Peyer's patch (tissue), 4 donors: ENCODE data around the gene CDK8. TPM values are rescaled to one million over a fixed set of nuclear protein-coding genes. Genes with fewer than 3 reads are reported as not detected.

ENCODE experiments used
- DNase-seq, 3 donors: peaks; one replicate each; pipeline ENCODE4 v3.0.0-alpha.2; 2017 to 2019
- H3K27ac ChIP-seq, 4 donors: fragments of 200-600 bp; sonication (generic); one replicate each; pipeline ENCODE4 v1.5.1; 2016 to 2019
- H3K27me3 ChIP-seq, 2 donors: fragments of 200-600 bp; sonication (generic); one replicate each; pipeline ENCODE4 v1.5.1; 2019
- H3K36me3 ChIP-seq, 3 donors: fragments of 200-600 bp; sonication (generic); one replicate each; pipeline ENCODE4 v1.5.1; 2016 to 2019
- H3K4me1 ChIP-seq, 4 donors: fragments of 200-600 bp; sonication (generic); one replicate each; pipeline ENCODE4 v1.5.1; 2016 to 2019
- H3K4me3 ChIP-seq, 4 donors: fragments of 200-600 bp; sonication (generic); 1 replicate in 3 of 4; 2 replicates in 1 of 4; pipeline ENCODE4 v1.5.1; 2016 to 2019; ENCODE audit warnings: mild to moderate bottlenecking in 1 of 4
- H3K9me3 ChIP-seq, 4 donors: fragments of 200-600 bp; sonication (generic); one replicate each; pipeline ENCODE4 v1.5.1; 2016 to 2019; ENCODE audit warnings: mild to moderate bottlenecking in 1 of 4
- POLR2A ChIP-seq, 2 donors: fragments of 450-650 bp; IDR thresholded peaks; one replicate each; pipeline ENCODE4 v1.5.1; 2017; ENCODE audit warnings: antibody characterized with exemption in 2 of 2, mild to moderate bottlenecking in 2 of 2, moderate library complexity in 2 of 2
- total RNA-seq, 4 donors: library from RNA; depleted of rRNA; stranded (reverse); fragments of >200 nt; gene quantifications; one replicate each; pipeline ENCODE4 v1.1.0, GENCODE V29; 2016
- TF ChIP-seq, protein P1 (sequence below), 6 experiments: fragments of 450-650 bp in 4 of 6; fragments of 200-600 bp in 2 of 6; sonication (generic) in 1 of 6; IDR thresholded peaks; one replicate each; pipeline ENCODE4 v1.5.1; 2017 to 2019; ENCODE audit warnings: antibody characterized with exemption in 6 of 6, mild to moderate bottlenecking in 3 of 6, moderate library complexity in 1 of 6

Gene CDK8
- total RNA-seq, 4 donors from 2014 or later = 16.8 to 22.3 (median 20.8) TPM

DNA sequence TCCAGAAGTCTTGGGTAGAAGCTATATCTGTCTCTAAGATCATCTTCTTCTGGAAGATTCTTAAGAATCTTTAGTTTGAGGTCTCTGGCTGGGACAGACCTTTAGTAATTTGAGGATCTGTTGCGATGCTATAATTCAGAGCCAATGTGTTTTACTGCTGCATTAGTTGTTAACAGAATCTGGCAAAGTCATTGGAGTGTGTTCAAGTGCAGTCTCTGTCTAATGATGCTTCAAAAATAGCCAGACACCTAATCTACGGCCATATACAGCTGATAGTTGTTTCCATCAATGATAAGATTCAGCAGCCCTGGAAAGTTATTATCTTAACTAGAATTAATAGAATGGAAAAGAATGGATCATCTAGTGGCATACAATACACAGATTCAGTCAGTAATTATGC, 72.6 kb downstream of the CDK8 start:
- H3K27me3 ChIP-seq = no peaks in the 10 kb centered on the region
- H3K4me1 ChIP-seq = peaks cover 0 to 13% (median 0%) of the 10 kb centered on the region in 4 donors
- DNase-seq = no peak
- TF ChIP-seq, protein P1, sequence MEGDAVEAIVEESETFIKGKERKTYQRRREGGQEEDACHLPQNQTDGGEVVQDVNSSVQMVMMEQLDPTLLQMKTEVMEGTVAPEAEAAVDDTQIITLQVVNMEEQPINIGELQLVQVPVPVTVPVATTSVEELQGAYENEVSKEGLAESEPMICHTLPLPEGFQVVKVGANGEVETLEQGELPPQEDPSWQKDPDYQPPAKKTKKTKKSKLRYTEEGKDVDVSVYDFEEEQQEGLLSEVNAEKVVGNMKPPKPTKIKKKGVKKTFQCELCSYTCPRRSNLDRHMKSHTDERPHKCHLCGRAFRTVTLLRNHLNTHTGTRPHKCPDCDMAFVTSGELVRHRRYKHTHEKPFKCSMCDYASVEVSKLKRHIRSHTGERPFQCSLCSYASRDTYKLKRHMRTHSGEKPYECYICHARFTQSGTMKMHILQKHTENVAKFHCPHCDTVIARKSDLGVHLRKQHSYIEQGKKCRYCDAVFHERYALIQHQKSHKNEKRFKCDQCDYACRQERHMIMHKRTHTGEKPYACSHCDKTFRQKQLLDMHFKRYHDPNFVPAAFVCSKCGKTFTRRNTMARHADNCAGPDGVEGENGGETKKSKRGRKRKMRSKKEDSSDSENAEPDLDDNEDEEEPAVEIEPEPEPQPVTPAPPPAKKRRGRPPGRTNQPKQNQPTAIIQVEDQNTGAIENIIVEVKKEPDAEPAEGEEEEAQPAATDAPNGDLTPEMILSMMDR (IDR thresholded peaks at IDR 0.05) = no peak
- no peak for TF ChIP-seq POLR2A (IDR thresholded peaks at IDR 0.05)
- no peak overlapping the region for H3K27ac ChIP-seq
- no peaks in the 10 kb centered on the region for H3K36me3 ChIP-seq
- no peaks in the 10 kb centered on the region for H3K9me3 ChIP-seq
- H3K4me3 ChIP-seq = no peak overlapping the region

DNA sequence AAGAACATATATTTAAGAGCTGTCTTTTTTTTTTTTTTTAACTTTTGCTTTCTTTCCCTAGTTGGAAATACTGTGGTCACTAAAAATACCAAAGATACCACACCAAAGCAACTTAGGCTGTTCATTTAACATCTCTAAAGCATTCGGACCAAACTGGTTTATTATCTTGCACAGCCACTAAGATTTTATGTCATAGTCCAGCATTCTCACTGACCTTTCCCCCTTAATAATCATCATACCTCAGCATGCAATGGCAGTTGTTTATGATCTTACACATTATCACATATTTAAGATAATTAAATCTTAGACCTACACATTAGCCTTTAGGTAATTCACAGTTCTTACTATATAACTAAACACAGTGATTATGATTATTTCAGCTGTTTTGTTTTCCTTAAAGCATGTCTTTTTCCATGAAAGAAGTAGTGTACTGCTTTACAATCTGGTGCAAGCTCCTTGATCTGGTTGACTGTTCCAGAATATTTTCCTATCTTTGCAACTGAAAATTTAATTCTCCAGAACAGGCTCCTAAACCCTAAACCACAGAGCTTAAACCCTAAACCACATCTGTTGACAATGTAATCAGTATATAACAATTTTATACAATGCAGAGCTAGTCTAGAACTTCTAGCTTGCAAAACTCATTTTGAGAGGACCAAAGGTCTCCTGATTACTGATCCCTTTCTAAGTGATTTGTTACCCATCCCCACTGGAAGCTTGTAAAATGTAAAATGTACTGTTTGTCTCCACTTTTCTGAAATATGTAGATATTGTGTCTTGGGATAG, 74.2 kb downstream of the CDK8 start:
- peaks cover 0 to 13% (median 0%) of the 10 kb centered on the region in 4 donors for H3K4me1 ChIP-seq
- H3K27ac ChIP-seq = no peak overlapping the region
- no peaks in the 10 kb centered on the region for H3K27me3 ChIP-seq
- no peaks in the 10 kb centered on the region for H3K36me3 ChIP-seq
- no peak for TF ChIP-seq POLR2A (IDR thresholded peaks at IDR 0.05)
- TF ChIP-seq, protein P1 (IDR thresholded peaks at IDR 0.05) = no peak
- no peaks in the 10 kb centered on the region for H3K9me3 ChIP-seq
- H3K4me3 ChIP-seq = no peak overlapping the region
- no peak for DNase-seq

DNA sequence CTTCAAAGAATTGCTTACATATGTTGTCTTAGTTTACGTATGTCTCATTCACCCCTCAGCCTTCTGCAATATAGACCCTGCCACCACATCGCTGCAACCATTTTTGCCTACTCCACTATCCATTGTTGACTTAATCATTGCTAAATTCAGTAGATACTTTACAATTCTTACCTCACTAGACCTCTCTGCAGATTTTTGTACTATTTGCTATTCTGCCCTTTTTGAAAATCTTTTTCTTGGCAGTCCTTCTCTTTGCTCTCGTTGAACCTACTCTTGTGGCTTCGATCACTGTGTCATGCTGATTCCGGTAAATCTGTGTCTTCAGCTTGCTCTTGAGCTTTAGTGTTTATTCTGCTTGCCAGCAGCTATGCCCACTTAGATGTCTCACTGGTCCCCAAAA, 81.2 kb downstream of the CDK8 start:
- TF ChIP-seq, protein P1 (IDR thresholded peaks at IDR 0.05) = no peak
- Histone ChIP-seq H3K9me3 (no peaks in the 10 kb centered on the region), H3K36me3 (no peaks in the 10 kb centered on the region), H3K27me3 (no peaks in the 10 kb centered on the region), H3K4me3 (no peak overlapping the region), H3K4me1 (no peaks in the 10 kb centered on the region), H3K27ac (no peak overlapping the region)
- no peak for DNase-seq

DNA sequence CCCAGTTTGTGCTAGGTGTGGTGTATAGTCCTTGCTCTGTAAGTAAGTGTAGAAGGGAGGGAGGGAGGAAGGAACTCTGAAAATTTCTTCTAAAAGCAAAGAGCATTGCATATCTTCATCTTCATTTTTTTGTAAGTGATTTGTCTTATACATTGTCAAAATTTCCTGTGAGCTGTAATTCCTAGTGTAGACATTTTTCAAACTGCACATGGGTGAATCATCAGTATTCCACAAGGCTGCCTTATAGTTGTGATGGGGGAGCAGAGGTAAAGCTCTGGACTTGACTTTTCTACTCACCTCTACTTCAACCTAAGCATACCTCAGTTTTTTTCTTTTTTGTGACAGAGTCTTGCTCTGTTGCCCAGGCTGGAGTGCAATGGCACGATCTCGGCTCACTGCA, 86.9 kb downstream of the CDK8 start:
- H3K4me3 ChIP-seq = no peak overlapping the region
- no peaks in the 10 kb centered on the region for H3K4me1 ChIP-seq
- no peak for DNase-seq
- no peaks in the 10 kb centered on the region for H3K36me3 ChIP-seq
- TF ChIP-seq, protein P1 (IDR thresholded peaks at IDR 0.05) = no peak
- TF ChIP-seq POLR2A (IDR thresholded peaks at IDR 0.05) = no peak
- no peak overlapping the region for H3K27ac ChIP-seq
- H3K9me3 ChIP-seq = no peaks in the 10 kb centered on the region
- no peaks in the 10 kb centered on the region for H3K27me3 ChIP-seq

DNA sequence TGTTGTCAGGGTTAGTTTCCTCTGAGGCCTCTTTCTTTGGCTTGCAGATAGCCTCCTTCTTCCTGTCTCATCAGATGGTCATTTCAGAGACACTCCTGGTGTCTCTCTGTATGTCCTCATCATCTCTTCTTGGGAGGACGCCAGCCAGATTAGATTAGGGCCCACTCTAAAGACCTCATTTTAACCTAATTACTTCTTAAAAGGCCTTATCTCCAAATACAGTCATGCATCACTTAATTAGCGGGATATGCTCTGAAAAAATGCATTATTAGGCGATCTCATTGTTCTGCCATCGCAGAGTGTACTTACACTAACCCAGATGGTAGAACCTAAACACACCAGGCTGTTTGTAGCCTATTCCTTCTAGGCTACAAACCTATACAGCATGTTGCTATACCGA, 89.0 kb downstream of the CDK8 start:
- Histone ChIP-seq H3K4me1 (no peaks in the 10 kb centered on the region), H3K27ac (no peak overlapping the region), H3K27me3 (no peaks in the 10 kb centered on the region), H3K36me3 (no peaks in the 10 kb centered on the region), H3K4me3 (no peak overlapping the region), H3K9me3 (no peaks in the 10 kb centered on the region)
- DNase-seq = no peak
- TF ChIP-seq, protein P1 (IDR thresholded peaks at IDR 0.05) = no peak
- no peak for TF ChIP-seq POLR2A (IDR thresholded peaks at IDR 0.05)
